Type B pancreatic cell (in vitro differentiated cells): ENCODE measurements around the gene CTNND2. TPM values are rescaled to one million over a fixed set of nuclear protein-coding genes. Genes with fewer than 3 reads are reported as not detected.

Source experiments
- DNase-seq: peaks from one replicate; pipeline ENCODE4 v3.0.0; 2021; ENCODE audit warnings: mixed read lengths; ENCODE audit not compliant: unreplicated experiment; ENCODE audit errors: extremely low spot score
- H3K27ac Mint-ChIP-seq: 2 replicates; pipeline ENCODE4 v1.8.0; 2021; ENCODE audit warnings: mild to moderate bottlenecking, mixed read lengths
- H3K27me3 Mint-ChIP-seq: 2 replicates; pipeline ENCODE4 v1.8.0; 2021; ENCODE audit warnings: mixed read lengths
- H3K36me3 Mint-ChIP-seq: 2 replicates; pipeline ENCODE4 v1.8.0; 2021; ENCODE audit warnings: mixed read lengths
- H3K4me1 Mint-ChIP-seq: one replicate; pipeline ENCODE4 v1.8.0; 2021; ENCODE audit warnings: mixed read lengths; ENCODE audit not compliant: unreplicated experiment
- H3K4me3 Mint-ChIP-seq: 2 replicates; pipeline ENCODE4 v1.8.0; 2021; ENCODE audit warnings: mild to moderate bottlenecking, mixed read lengths
- H3K9me3 Mint-ChIP-seq: 2 replicates; pipeline ENCODE4 v1.8.0; 2021; ENCODE audit warnings: mixed read lengths
- CTCF ChIP-seq: fragments of 200-600 bp; sonication (generic); conservative IDR thresholded peaks from 2 replicates; pipeline ENCODE4 v1.5.0; 2021; ENCODE audit warnings: antibody characterized with exemption, mild to moderate bottlenecking
- total RNA-seq: library from RNA; stranded (reverse); gene quantifications from 2 replicates; pipeline ENCODE4 v1.2.1, GENCODE V29; 2021; ENCODE audit warnings: low replicate concordance

The CTNND2 gene
- total RNA-seq, 1 donor from 2014 or later: 49.5 TPM

GRCh38 chr5:11224436-11225187 lies 679.6 kb downstream of the CTNND2 start:
- no peaks in the 10 kb centered on the region for H3K4me1 Mint-ChIP-seq
- no peak overlapping the region for H3K27ac Mint-ChIP-seq
- H3K36me3 Mint-ChIP-seq: no peaks in the 10 kb centered on the region
- DNase-seq: no peak
- TF ChIP-seq CTCF: no peak
- no peaks in the 10 kb centered on the region for H3K27me3 Mint-ChIP-seq
- no peak overlapping the region for H3K4me3 Mint-ChIP-seq
- H3K9me3 Mint-ChIP-seq: no peaks in the 10 kb centered on the region

GRCh38 chr5:11222169-11222568 lies 682.1 kb downstream of the CTNND2 start:
- H3K27ac Mint-ChIP-seq: no peak overlapping the region
- no peaks in the 10 kb centered on the region for H3K36me3 Mint-ChIP-seq
- TF ChIP-seq CTCF: no peak

GRCh38 chr5:11214864-11215644 lies 689.2 kb downstream of the CTNND2 start:
- Mint-ChIP-seq H3K9me3 (no peaks in the 10 kb centered on the region), H3K36me3 (no peaks in the 10 kb centered on the region), H3K27me3 (no peaks in the 10 kb centered on the region), H3K4me1 (no peaks in the 10 kb centered on the region), H3K4me3 (no peak overlapping the region), H3K27ac (no peak overlapping the region)
- no peak for DNase-seq
- no peak for TF ChIP-seq CTCF

More at GRCh38 chr5:11222169-11222568, 682.1 kb downstream of the CTNND2 start:
- no peak for DNase-seq
- no peaks in the 10 kb centered on the region for H3K27me3 Mint-ChIP-seq
- no peaks in the 10 kb centered on the region for H3K9me3 Mint-ChIP-seq
- no peaks in the 10 kb centered on the region for H3K4me1 Mint-ChIP-seq
- no peak overlapping the region for H3K4me3 Mint-ChIP-seq

- no peaks in the 10 kb centered on the region for H3K4me1 Mint-ChIP-seq
- no peak for DNase-seq
- no peaks in the 10 kb centered on the region for H3K27me3 Mint-ChIP-seq
- no peaks in the 10 kb centered on the region for H3K36me3 Mint-ChIP-seq
- H3K9me3 Mint-ChIP-seq: no peaks in the 10 kb centered on the region
- H3K27ac Mint-ChIP-seq: no peak overlapping the region
- H3K4me3 Mint-ChIP-seq: no peak overlapping the region
- no peak for TF ChIP-seq CTCF
These were observed 691.5 kb downstream of the CTNND2 start for GRCh38 chr5:11212706-11213105.

GRCh38 chr5:11197726-11198125 lies 706.5 kb downstream of the CTNND2 start:
- no peak for DNase-seq
- Mint-ChIP-seq H3K36me3 (no peaks in the 10 kb centered on the region), H3K27me3 (peaks cover 3% of the 10 kb centered on the region), H3K4me3 (no peak overlapping the region), H3K27ac (no peak overlapping the region), H3K4me1 (peaks cover 5% of the 10 kb centered on the region), H3K9me3 (no peaks in the 10 kb centered on the region)
- TF ChIP-seq CTCF: no peak
